GM23338 (cell line): ENCODE results near the gene AGRN. TPM values are rescaled to one million over a fixed set of nuclear protein-coding genes. Genes with fewer than 3 reads are reported as not detected.

Experiments
- ATAC-seq: fragments of 200-7000 bp; cut with Tn5 transposase; 3 replicates; pipeline ENCODE4 v1.9.1; 2020
- DNase-seq: peaks from one replicate; pipeline ENCODE4 v3.0.0-alpha.2; 2015; ENCODE audit warnings: low spot score
- H2AFZ ChIP-seq: fragments of 200-600 bp; sonication (generic); 2 replicates; pipeline ENCODE4 v1.8.0; 2016; ENCODE audit warnings: antibody characterized with exemption, mild to moderate bottlenecking, moderate library complexity
- H3F3A ChIP-seq: fragments of 200-600 bp; sonication (generic); replicated peaks from 2 replicates; pipeline ENCODE4 v1.8.0; 2017; ENCODE audit warnings: antibody characterized with exemption, mixed run types, low read depth
- H3K27ac ChIP-seq: fragments of 200-600 bp; sonication (generic); 2 replicates; pipeline ENCODE4 v1.6.1; 2016; ENCODE audit warnings: low read depth
- H3K27me3 ChIP-seq: fragments of 200-600 bp; sonication (generic); 2 replicates; pipeline ENCODE4 v1.8.0; 2016; ENCODE audit warnings: mild to moderate bottlenecking, mixed run types, moderate library complexity; ENCODE audit not compliant: insufficient read depth
- H3K36me3 ChIP-seq: fragments of 200-600 bp; sonication (generic); 2 replicates; pipeline ENCODE4 v1.8.0; 2016; ENCODE audit warnings: mild to moderate bottlenecking; ENCODE audit not compliant: insufficient read depth
- H3K4me1 ChIP-seq: fragments of 200-600 bp; sonication (generic); 2 replicates; pipeline ENCODE4 v1.8.0; 2016; ENCODE audit warnings: mild to moderate bottlenecking, moderate library complexity; ENCODE audit not compliant: insufficient read depth
- H3K4me2 ChIP-seq: fragments of 200-600 bp; sonication (generic); 2 replicates; pipeline ENCODE4 v1.7.1; 2017; ENCODE audit warnings: mixed run types
- H3K4me3 ChIP-seq: fragments of 200-600 bp; sonication (generic); 2 replicates; pipeline ENCODE4 v1.6.1; 2016; ENCODE audit warnings: mixed run types
- H3K79me2 ChIP-seq: fragments of 200-600 bp; sonication (generic); replicated peaks from 2 replicates; pipeline ENCODE4 v1.8.0; 2017; ENCODE audit warnings: mild to moderate bottlenecking; ENCODE audit not compliant: insufficient read depth
- H3K9me2 ChIP-seq: fragments of 200-600 bp; sonication (generic); 2 replicates; pipeline ENCODE4 v1.8.0; 2017; ENCODE audit not compliant: insufficient read depth
- H4K20me1 ChIP-seq: fragments of 200-600 bp; sonication (generic); replicated peaks from 2 replicates; pipeline ENCODE4 v1.8.0; 2017; ENCODE audit warnings: mild to moderate bottlenecking; ENCODE audit not compliant: insufficient read depth
- H3K27ac Mint-ChIP-seq: 2 replicates; pipeline ENCODE4 v1.8.0; 2020; ENCODE audit warnings: inconsistent platforms, mild to moderate bottlenecking, moderate library complexity, mixed read lengths
- H3K27me3 Mint-ChIP-seq: 3 replicates; pipeline ENCODE4 v1.8.0; 2022; ENCODE audit warnings: low read depth, mild to moderate bottlenecking, moderate library complexity, mixed read lengths, inconsistent platforms; ENCODE audit not compliant: insufficient read depth, poor library complexity
- H3K36me3 Mint-ChIP-seq: 3 replicates; pipeline ENCODE4 v1.8.0; 2021; ENCODE audit warnings: low read depth, mild to moderate bottlenecking, inconsistent platforms, moderate library complexity, mixed read lengths
- H3K4me1 Mint-ChIP-seq: 3 replicates; pipeline ENCODE4 v1.8.0; 2020; ENCODE audit warnings: mild to moderate bottlenecking, inconsistent platforms, mixed read lengths
- H3K4me3 Mint-ChIP-seq: 3 replicates; pipeline ENCODE4 v1.8.0; 2021; ENCODE audit warnings: moderate library complexity, mild to moderate bottlenecking, inconsistent platforms, mixed read lengths
- H3K9me3 Mint-ChIP-seq: 3 replicates; pipeline ENCODE4 v1.8.0; 2020; ENCODE audit warnings: moderate library complexity, mild to moderate bottlenecking, inconsistent platforms, mixed read lengths
- EZH2 ChIP-seq: fragments of 200-600 bp; sonication (generic); IDR thresholded peaks from one replicate; pipeline ENCODE4 v1.8.0; 2017; ENCODE audit warnings: antibody characterized with exemption, mild to moderate bottlenecking, low read depth; ENCODE audit not compliant: unreplicated experiment
- EZH2phosphoT487 ChIP-seq: fragments of 200-600 bp; sonication (generic); IDR thresholded peaks from one replicate; pipeline ENCODE4 v1.8.1; 2018; ENCODE audit warnings: antibody characterized with exemption; ENCODE audit not compliant: unreplicated experiment
- JUNB ChIP-seq: IDR thresholded peaks from one replicate; pipeline ENCODE4 v1.6.1; 2016; ENCODE audit warnings: antibody characterized with exemption; ENCODE audit not compliant: unreplicated experiment
- STAT1 ChIP-seq: IDR thresholded peaks from one replicate; pipeline ENCODE4 v1.6.1; 2016; ENCODE audit warnings: antibody characterized with exemption; ENCODE audit not compliant: unreplicated experiment
- ZNF462 ChIP-seq: fragments of 250-450 bp; sonication (Bioruptor Pico); IDR thresholded peaks from 2 replicates; pipeline ENCODE4 v1.5.0; 2020; ENCODE audit warnings: mild to moderate bottlenecking, moderate library complexity
- polyA plus RNA-seq: library from polyadenylated mRNA; unstranded; fragments of >200 nt; fragmentation: Nextera tagmentation; extraction: Ambion mirVana; gene quantifications from 2 replicates; pipeline ENCODE4 v1.2.1, GENCODE V29; 2016
- total RNA-seq: library from RNA; depleted of rRNA; stranded (reverse); fragments of >200 nt; shearing (Covaris generic); gene quantifications from 2 replicates; pipeline ENCODE4 v1.2.3, GENCODE V29; 2014

The AGRN gene
- total and polyA plus RNA-seq, 2 experiments from 2014 or later: 12.3 to 185 TPM

- peaks cover 6% of the 10 kb centered on the region; the same call in 2 of the 3 replicates for H3K36me3 Mint-ChIP-seq
- no peak overlapping the region for H3K4me3 Mint-ChIP-seq
- peaks cover 12% of the 10 kb centered on the region for H3K27me3 Mint-ChIP-seq
- H3K36me3 ChIP-seq: no peaks in the 10 kb centered on the region
- no peak overlapping the region for H2AFZ ChIP-seq
- H3F3A ChIP-seq: no peaks in the 10 kb centered on the region
- H3K4me3 ChIP-seq: no peak overlapping the region
- no peaks in the 10 kb centered on the region for H4K20me1 ChIP-seq
- no peak for TF ChIP-seq STAT1
- no peak for TF ChIP-seq JUNB
- TF ChIP-seq EZH2phosphoT487: no peak
- no peak for TF ChIP-seq EZH2
- no peak for TF ChIP-seq ZNF462 (CRISPR knock-in tag)
- no peak overlapping the region for H3K27ac Mint-ChIP-seq
- ATAC-seq: no peak
- no peaks in the 10 kb centered on the region for H3K79me2 ChIP-seq
- H3K9me3 Mint-ChIP-seq: peaks cover 16% of the 10 kb centered on the region
- H3K27me3 ChIP-seq: no peaks in the 10 kb centered on the region; the same call in 1 of the 2 replicates
- no peak overlapping the region for H3K4me2 ChIP-seq
- DNase-seq: no peak
- no peaks in the 10 kb centered on the region for H3K9me2 ChIP-seq
- no peaks in the 10 kb centered on the region for H3K4me1 Mint-ChIP-seq
- no peaks in the 10 kb centered on the region for H3K4me1 ChIP-seq
- no peak overlapping the region for H3K27ac ChIP-seq
These were observed 72.4 kb downstream of the AGRN start for GRCh38 chr1:1092149-1092855.
